ENCODE measurements around the gene PARD3.
A peak's percentile ranks its signal among the peaks of the same experiment; 100 is the strongest.

The PARD3 gene

GRCh38 chr10:34489973-34490745 lies 324.9 kb downstream of the PARD3 start:
- peak; percentile 30 for TF ChIP-seq CTCF (IDR thresholded peaks at IDR 0.05; ENCODE audit: low read depth, low read length, missing control alignments)
- no peak overlapping the region for H3K4me3 ChIP-seq (ENCODE audit: low read depth, low read length)
- peak; percentile 60 for DNase-seq (ENCODE audit: low read depth)
- in situ Hi-C loops (cut with HindIII; ENCODE audit: low sequenced_read_pairs): no loop called here

GRCh38 chr10:34489411-34489810 lies 325.7 kb downstream of the PARD3 start:
- no peak overlapping the region for H3K4me3 ChIP-seq (ENCODE audit: low read depth, low read length)
- no peak for TF ChIP-seq CTCF (IDR thresholded peaks at IDR 0.05; ENCODE audit: low read depth, low read length, missing control alignments)
- in situ Hi-C loops (cut with HindIII; ENCODE audit: low sequenced_read_pairs): no loop called here
- DNase-seq (ENCODE audit: low read depth): no peak

GRCh38 chr10:34488476-34489130 lies 326.5 kb downstream of the PARD3 start:
- no peak for DNase-seq (ENCODE audit: low read depth)
- no peak overlapping the region for H3K4me3 ChIP-seq (ENCODE audit: low read depth, low read length)
- no peak for TF ChIP-seq CTCF (IDR thresholded peaks at IDR 0.05; ENCODE audit: low read depth, low read length, missing control alignments)
- in situ Hi-C loops (cut with HindIII; ENCODE audit: low sequenced_read_pairs): no loop called here

- DNase-seq (ENCODE audit: low read depth): no peak
- TF ChIP-seq CTCF (IDR thresholded peaks at IDR 0.05; ENCODE audit: low read depth, low read length, missing control alignments): no peak
- H3K4me3 ChIP-seq (ENCODE audit: low read depth, low read length): no peak overlapping the region
- in situ Hi-C loops (cut with HindIII; ENCODE audit: low sequenced_read_pairs): no loop called here
These were observed 329.1 kb downstream of the PARD3 start for GRCh38 chr10:34486008-34486407.

- H3K4me3 ChIP-seq (ENCODE audit: low read depth, low read length): no peak overlapping the region
- in situ Hi-C loops (cut with HindIII; ENCODE audit: low sequenced_read_pairs): no loop called here
- no peak for DNase-seq (ENCODE audit: low read depth)
- no peak for TF ChIP-seq CTCF (IDR thresholded peaks at IDR 0.05; ENCODE audit: low read depth, low read length, missing control alignments)
These were observed 330.9 kb downstream of the PARD3 start for GRCh38 chr10:34484164-34484563.

GRCh38 chr10:34480345-34480744 lies 334.8 kb downstream of the PARD3 start:
- TF ChIP-seq CTCF (IDR thresholded peaks at IDR 0.05; ENCODE audit: low read depth, low read length, missing control alignments): no peak
- H3K4me3 ChIP-seq (ENCODE audit: low read depth, low read length): no peak overlapping the region
- no peak for DNase-seq (ENCODE audit: low read depth)
- in situ Hi-C loops (cut with HindIII; ENCODE audit: low sequenced_read_pairs): no loop called here
